Lower leg skin (tissue), 3 donors: Measurements from ENCODE around the gene MAFB.

Source experiments
- POLR2A ChIP-seq, 2 donors: fragments of 450-650 bp; IDR thresholded peaks; one replicate each; pipeline ENCODE4 v1.6.1; 2016 to 2017; ENCODE audit warnings: antibody characterized with exemption in 2 of 2, mild to moderate bottlenecking in 1 of 2, moderate library complexity in 1 of 2
- TF ChIP-seq, protein P1 (sequence below), 3 donors: fragments of 450-650 bp; IDR thresholded peaks; one replicate each; pipeline ENCODE4 v1.5.1; 2016; ENCODE audit warnings: antibody characterized with exemption in 3 of 3, mild to moderate bottlenecking in 3 of 3, moderate library complexity in 2 of 3

GRCh38 chr20:40652441-40652987 lies 36.5 kb downstream of the MAFB start:
- TF ChIP-seq, protein P1, sequence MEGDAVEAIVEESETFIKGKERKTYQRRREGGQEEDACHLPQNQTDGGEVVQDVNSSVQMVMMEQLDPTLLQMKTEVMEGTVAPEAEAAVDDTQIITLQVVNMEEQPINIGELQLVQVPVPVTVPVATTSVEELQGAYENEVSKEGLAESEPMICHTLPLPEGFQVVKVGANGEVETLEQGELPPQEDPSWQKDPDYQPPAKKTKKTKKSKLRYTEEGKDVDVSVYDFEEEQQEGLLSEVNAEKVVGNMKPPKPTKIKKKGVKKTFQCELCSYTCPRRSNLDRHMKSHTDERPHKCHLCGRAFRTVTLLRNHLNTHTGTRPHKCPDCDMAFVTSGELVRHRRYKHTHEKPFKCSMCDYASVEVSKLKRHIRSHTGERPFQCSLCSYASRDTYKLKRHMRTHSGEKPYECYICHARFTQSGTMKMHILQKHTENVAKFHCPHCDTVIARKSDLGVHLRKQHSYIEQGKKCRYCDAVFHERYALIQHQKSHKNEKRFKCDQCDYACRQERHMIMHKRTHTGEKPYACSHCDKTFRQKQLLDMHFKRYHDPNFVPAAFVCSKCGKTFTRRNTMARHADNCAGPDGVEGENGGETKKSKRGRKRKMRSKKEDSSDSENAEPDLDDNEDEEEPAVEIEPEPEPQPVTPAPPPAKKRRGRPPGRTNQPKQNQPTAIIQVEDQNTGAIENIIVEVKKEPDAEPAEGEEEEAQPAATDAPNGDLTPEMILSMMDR (IDR thresholded peaks at IDR 0.05): no peak
- no peak for TF ChIP-seq POLR2A (IDR thresholded peaks at IDR 0.05)
